Measurements from ENCODE around the gene ABCB1.

DNA sequence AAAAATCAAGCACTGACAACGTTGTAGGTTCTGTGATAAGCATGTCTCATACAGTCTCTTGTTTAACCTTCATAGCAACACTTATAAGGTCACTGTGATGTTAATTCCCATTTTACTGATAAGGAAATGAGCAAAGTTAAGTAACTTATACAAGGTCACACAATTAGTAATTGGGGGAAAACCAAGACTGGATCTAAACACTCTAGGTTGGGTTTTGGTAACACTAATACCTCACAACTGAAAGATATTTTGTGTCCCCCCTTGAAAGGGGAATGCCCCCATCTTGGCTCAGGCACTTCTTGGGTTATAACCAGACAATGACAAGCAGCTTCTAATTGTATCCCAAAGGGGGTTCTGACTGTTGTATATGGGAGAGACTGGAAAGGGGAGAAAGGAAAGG lies 89.2 kb downstream of the ABCB1 start:
- TF ChIP-seq, protein P1, sequence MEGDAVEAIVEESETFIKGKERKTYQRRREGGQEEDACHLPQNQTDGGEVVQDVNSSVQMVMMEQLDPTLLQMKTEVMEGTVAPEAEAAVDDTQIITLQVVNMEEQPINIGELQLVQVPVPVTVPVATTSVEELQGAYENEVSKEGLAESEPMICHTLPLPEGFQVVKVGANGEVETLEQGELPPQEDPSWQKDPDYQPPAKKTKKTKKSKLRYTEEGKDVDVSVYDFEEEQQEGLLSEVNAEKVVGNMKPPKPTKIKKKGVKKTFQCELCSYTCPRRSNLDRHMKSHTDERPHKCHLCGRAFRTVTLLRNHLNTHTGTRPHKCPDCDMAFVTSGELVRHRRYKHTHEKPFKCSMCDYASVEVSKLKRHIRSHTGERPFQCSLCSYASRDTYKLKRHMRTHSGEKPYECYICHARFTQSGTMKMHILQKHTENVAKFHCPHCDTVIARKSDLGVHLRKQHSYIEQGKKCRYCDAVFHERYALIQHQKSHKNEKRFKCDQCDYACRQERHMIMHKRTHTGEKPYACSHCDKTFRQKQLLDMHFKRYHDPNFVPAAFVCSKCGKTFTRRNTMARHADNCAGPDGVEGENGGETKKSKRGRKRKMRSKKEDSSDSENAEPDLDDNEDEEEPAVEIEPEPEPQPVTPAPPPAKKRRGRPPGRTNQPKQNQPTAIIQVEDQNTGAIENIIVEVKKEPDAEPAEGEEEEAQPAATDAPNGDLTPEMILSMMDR (conservative IDR thresholded peaks at IDR 0.05): no peak
- TF ChIP-seq ZFX (IDR thresholded peaks at IDR 0.05): no peak

Data from C4-2B (cell line).